Measurements from ENCODE around the gene SLC22A1. TPM values are rescaled to one million over a fixed set of nuclear protein-coding genes. Genes with fewer than 3 reads are reported as not detected.

Gene SLC22A1
- total RNA-seq, 2 experiments from 2014 or later: 0.14 to 0.89 TPM

- DNase-seq (no peak), ATAC-seq (ENCODE audit: poor library complexity) (no peak)
- Histone ChIP-seq H3K4me1 (ENCODE audit: insufficient read depth, low read length) (no peaks in the 10 kb centered on the region), H3K27ac (ENCODE audit: low read depth in 1 of 2, low read length in 2 of 2) (no peak overlapping the region), H3K27me3 (ENCODE audit: control insufficient read depth in 1 of 2, insufficient read depth in 2 of 2, low read length in 2 of 2) (no peaks in the 10 kb centered on the region), H3K9me3 (ENCODE audit: control insufficient read depth in 1 of 2, insufficient read depth in 1 of 2, low read length in 2 of 2) (peaks cover 0 to 17% of the 10 kb centered on the region in 2 experiments), H3K36me3 (ENCODE audit: insufficient read depth, low read length) (no peaks in the 10 kb centered on the region), H3K4me3 (ENCODE audit: low read length) (no peak overlapping the region)
- Mint-ChIP-seq H3K36me3 (ENCODE audit: low read depth) (no peaks in the 10 kb centered on the region), H3K27me3 (no peaks in the 10 kb centered on the region), H3K4me1 (ENCODE audit: low read depth) (peaks cover 4% of the 10 kb centered on the region), H3K4me3 (no peak overlapping the region), H3K9me3 (no peaks in the 10 kb centered on the region), H3K27ac (no peak overlapping the region)
- ChIA-PET POLR2A (no interaction called here), CTCF (no interaction called here)
- no peak for TF ChIP-seq CTCF (IDR thresholded peaks at IDR 0.05)
- intact Hi-C loops (cut with DNase I, micrococcal nuclease): no loop called here
Measured at GRCh38 chr6:160115421-160115820, 6.2 kb upstream of the SLC22A1 start.

- Mint-ChIP-seq H3K9me3 (no peaks in the 10 kb centered on the region), H3K36me3 (ENCODE audit: low read depth) (no peaks in the 10 kb centered on the region), H3K4me3 (no peak overlapping the region), H3K27ac (no peak overlapping the region), H3K27me3 (no peaks in the 10 kb centered on the region), H3K4me1 (ENCODE audit: low read depth) (no peaks in the 10 kb centered on the region)
- ATAC-seq (ENCODE audit: poor library complexity) (no peak), DNase-seq (no peak)
- Histone ChIP-seq H3K9me3 (ENCODE audit: control insufficient read depth in 1 of 2, insufficient read depth in 1 of 2, low read length in 2 of 2) (peaks cover 0 to 17% of the 10 kb centered on the region in 2 experiments), H3K27ac (ENCODE audit: low read depth in 1 of 2, low read length in 2 of 2) (no peak overlapping the region), H3K4me1 (ENCODE audit: insufficient read depth, low read length) (no peaks in the 10 kb centered on the region), H3K4me3 (ENCODE audit: low read length) (no peak overlapping the region), H3K36me3 (ENCODE audit: insufficient read depth, low read length) (no peaks in the 10 kb centered on the region), H3K27me3 (ENCODE audit: control insufficient read depth in 1 of 2, insufficient read depth in 2 of 2, low read length in 2 of 2) (no peaks in the 10 kb centered on the region)
- no peak for TF ChIP-seq CTCF (IDR thresholded peaks at IDR 0.05)
- ChIA-PET CTCF (no interaction called here), POLR2A (no interaction called here)
- intact Hi-C loops (cut with DNase I, micrococcal nuclease): no loop called here
Measured at GRCh38 chr6:160116411-160116810, 5.2 kb upstream of the SLC22A1 start.

- Histone ChIP-seq H3K4me1 (ENCODE audit: insufficient read depth, low read length) (no peaks in the 10 kb centered on the region), H3K4me3 (ENCODE audit: low read length) (no peak overlapping the region), H3K9me3 (ENCODE audit: control insufficient read depth in 1 of 2, insufficient read depth in 1 of 2, low read length in 2 of 2) (peaks cover 0 to 17% of the 10 kb centered on the region in 2 experiments), H3K27ac (ENCODE audit: low read depth in 1 of 2, low read length in 2 of 2) (no peak overlapping the region), H3K36me3 (ENCODE audit: insufficient read depth, low read length) (no peaks in the 10 kb centered on the region), H3K27me3 (ENCODE audit: control insufficient read depth in 1 of 2, insufficient read depth in 2 of 2, low read length in 2 of 2) (no peaks in the 10 kb centered on the region)
- Mint-ChIP-seq H3K4me1 (ENCODE audit: low read depth) (no peaks in the 10 kb centered on the region), H3K27ac (no peak overlapping the region), H3K4me3 (no peak overlapping the region), H3K27me3 (no peaks in the 10 kb centered on the region), H3K9me3 (no peaks in the 10 kb centered on the region), H3K36me3 (ENCODE audit: low read depth) (no peaks in the 10 kb centered on the region)
- ATAC-seq (ENCODE audit: poor library complexity): no peak
- ChIA-PET POLR2A (interaction anchor here (0.6 kb wide), 1 partner anchor 314 kb away, joined by 3 read pairs; no protein-coding TSS in a partner anchor), CTCF (no interaction called here)
- no peak for TF ChIP-seq CTCF (IDR thresholded peaks at IDR 0.05)
- no peak for DNase-seq
- intact Hi-C loops (cut with DNase I, micrococcal nuclease): no loop called here
Measured at GRCh38 chr6:160117137-160117536, 4.5 kb upstream of the SLC22A1 start.

Measured in CD4-positive, alpha-beta T cell (primary cell).